Mesendoderm (in vitro differentiated cells): ENCODE results near the gene ORM2.

Source experiments
- DNase-seq: peaks from one replicate; pipeline ENCODE4 v3.0.0; 2013
- H2AK5ac ChIP-seq: 2 replicates; pipeline ENCODE4 v1.6.1; 2013; ENCODE audit warnings: low read length, inconsistent platforms
- H2BK120ac ChIP-seq: 2 replicates; pipeline ENCODE4 v1.6.1; 2013; ENCODE audit warnings: low read depth, mild to moderate bottlenecking, low read length, moderate library complexity, mixed read lengths
- H2BK15ac ChIP-seq: replicated peaks from 2 replicates; pipeline ENCODE4 v1.6.1; 2013; ENCODE audit warnings: low read depth, mild to moderate bottlenecking, moderate library complexity
- H2BK5ac ChIP-seq: 2 replicates; pipeline ENCODE4 v1.6.1; 2013; ENCODE audit warnings: low read length, inconsistent platforms
- H3K18ac ChIP-seq: 2 replicates; pipeline ENCODE4 v1.6.1; 2013; ENCODE audit warnings: mild to moderate bottlenecking, low read length, mixed read lengths
- H3K23ac ChIP-seq: one replicate; pipeline ENCODE4 v1.6.1; 2013; ENCODE audit warnings: low read length
- H3K27ac ChIP-seq: 2 replicates; pipeline ENCODE4 v1.5.1; 2013; ENCODE audit warnings: low read depth, mild to moderate bottlenecking, inconsistent platforms, low read length, moderate library complexity
- H3K27me3 ChIP-seq: 2 replicates; pipeline ENCODE4 v1.6.1; 2013; ENCODE audit warnings: low read length, control low read depth, mild to moderate bottlenecking, inconsistent platforms; ENCODE audit not compliant: insufficient read depth, poor library complexity
- H3K36me3 ChIP-seq: 2 replicates; pipeline ENCODE4 v1.6.1; 2013; ENCODE audit warnings: low read length, inconsistent platforms; ENCODE audit not compliant: control insufficient read depth, insufficient read depth
- H3K4ac ChIP-seq: one replicate; pipeline ENCODE4 v1.6.1; 2013; ENCODE audit warnings: low read depth, mild to moderate bottlenecking, low read length, moderate library complexity
- H3K4me1 ChIP-seq: 2 replicates; pipeline ENCODE4 v1.6.1; 2013; ENCODE audit warnings: low read depth, low read length, inconsistent platforms; ENCODE audit not compliant: control insufficient read depth
- H3K4me2 ChIP-seq: 2 replicates; pipeline ENCODE4 v1.6.1; 2013; ENCODE audit warnings: low read length
- H3K4me3 ChIP-seq: 2 replicates; pipeline ENCODE4 v1.5.1; 2013; ENCODE audit warnings: mild to moderate bottlenecking, low read length
- H3K56ac ChIP-seq: one replicate; pipeline ENCODE4 v1.6.1; 2013; ENCODE audit warnings: low read length
- H3K79me1 ChIP-seq: 2 replicates; pipeline ENCODE4 v1.6.1; 2013; ENCODE audit warnings: low read length, inconsistent platforms
- H3K79me2 ChIP-seq: 2 replicates; pipeline ENCODE4 v1.6.1; 2013; ENCODE audit warnings: mild to moderate bottlenecking, low read length; ENCODE audit not compliant: control insufficient read depth, insufficient read depth
- H3K9ac ChIP-seq: 2 replicates; pipeline ENCODE4 v1.6.1; 2013; ENCODE audit warnings: low read length, inconsistent platforms
- H4K5ac ChIP-seq: one replicate; pipeline ENCODE4 v1.6.1; 2013; ENCODE audit warnings: low read length
- H4K8ac ChIP-seq: one replicate; pipeline ENCODE4 v1.6.1; 2013; ENCODE audit warnings: low read depth, mild to moderate bottlenecking, control low read depth, low read length, moderate library complexity
- WGBS: extraction: QIAGEN DNeasy Blood & Tissue Kit; methylation state at CpG from one replicate; pipeline ENCODE4 v1.1.7; 2013; ENCODE audit warnings: low lambda C conversion rate, missing lambda C conversion rate; ENCODE audit not compliant: insufficient coverage; ENCODE audit errors: extremely low coverage; 5-methylcytosine and 5-hydroxymethylcytosine counted together

Gene ORM2

DNA sequence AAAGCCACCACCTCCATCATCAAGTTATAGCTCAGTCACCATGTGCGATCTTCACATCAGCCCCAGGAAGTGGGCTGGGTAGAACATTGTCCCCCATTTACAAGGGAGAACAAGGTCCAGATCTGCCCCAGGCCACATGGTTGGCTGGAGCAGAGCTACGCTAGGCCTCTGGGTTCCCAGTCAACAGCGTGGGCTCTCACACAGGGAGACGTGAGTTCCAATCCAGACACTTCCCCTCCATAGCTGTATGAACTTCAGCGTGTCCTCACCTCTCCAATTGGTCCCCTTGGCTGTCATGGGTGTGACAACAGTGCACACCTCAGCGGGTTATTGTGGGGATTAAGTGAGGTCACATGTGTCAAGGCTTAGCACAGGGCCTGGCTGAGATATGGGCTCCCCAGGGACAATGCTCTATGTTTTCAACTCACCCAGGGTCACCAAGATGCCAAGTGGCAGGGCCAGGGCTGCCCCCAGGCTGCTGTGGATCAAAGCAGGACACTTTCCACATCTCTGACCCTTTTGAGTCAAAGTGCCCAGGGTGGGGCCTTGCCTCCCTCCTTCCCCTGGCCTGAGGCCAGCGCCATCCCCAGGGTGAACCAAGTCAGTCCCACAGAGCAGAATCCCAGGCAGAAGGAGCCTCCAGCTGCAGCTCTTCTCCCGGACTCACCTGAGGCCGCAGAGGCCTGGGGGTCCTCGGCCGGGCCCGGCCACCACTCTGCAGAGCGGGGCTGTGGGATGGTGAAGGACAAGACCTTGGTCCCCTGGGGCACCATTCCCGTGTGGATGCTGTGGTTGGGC lies 38.3 kb downstream of the ORM2 start:
- Histone ChIP-seq H3K9ac (no peak overlapping the region), H2BK15ac (no peak overlapping the region), H3K4me2 (no peak overlapping the region), H3K79me2 (no peaks in the 10 kb centered on the region), H2BK5ac (no peak overlapping the region), H3K27ac (no peak overlapping the region), H3K27me3 (no peaks in the 10 kb centered on the region), H3K4ac (no peak overlapping the region), H3K56ac (no peak overlapping the region), H3K4me3 (no peak overlapping the region), H4K8ac (no peak overlapping the region), H3K18ac (no peak overlapping the region), H2BK120ac (no peak overlapping the region), H3K79me1 (no peaks in the 10 kb centered on the region), H4K5ac (no peak overlapping the region), H3K36me3 (no peaks in the 10 kb centered on the region), H2AK5ac (no peak overlapping the region), H3K4me1 (peaks cover 23% of the 10 kb centered on the region), H3K23ac (no peak overlapping the region)
- no CpG with 5 or more reads among the region's 14 CpGs for WGBS
- DNase-seq, result no peak

DNA sequence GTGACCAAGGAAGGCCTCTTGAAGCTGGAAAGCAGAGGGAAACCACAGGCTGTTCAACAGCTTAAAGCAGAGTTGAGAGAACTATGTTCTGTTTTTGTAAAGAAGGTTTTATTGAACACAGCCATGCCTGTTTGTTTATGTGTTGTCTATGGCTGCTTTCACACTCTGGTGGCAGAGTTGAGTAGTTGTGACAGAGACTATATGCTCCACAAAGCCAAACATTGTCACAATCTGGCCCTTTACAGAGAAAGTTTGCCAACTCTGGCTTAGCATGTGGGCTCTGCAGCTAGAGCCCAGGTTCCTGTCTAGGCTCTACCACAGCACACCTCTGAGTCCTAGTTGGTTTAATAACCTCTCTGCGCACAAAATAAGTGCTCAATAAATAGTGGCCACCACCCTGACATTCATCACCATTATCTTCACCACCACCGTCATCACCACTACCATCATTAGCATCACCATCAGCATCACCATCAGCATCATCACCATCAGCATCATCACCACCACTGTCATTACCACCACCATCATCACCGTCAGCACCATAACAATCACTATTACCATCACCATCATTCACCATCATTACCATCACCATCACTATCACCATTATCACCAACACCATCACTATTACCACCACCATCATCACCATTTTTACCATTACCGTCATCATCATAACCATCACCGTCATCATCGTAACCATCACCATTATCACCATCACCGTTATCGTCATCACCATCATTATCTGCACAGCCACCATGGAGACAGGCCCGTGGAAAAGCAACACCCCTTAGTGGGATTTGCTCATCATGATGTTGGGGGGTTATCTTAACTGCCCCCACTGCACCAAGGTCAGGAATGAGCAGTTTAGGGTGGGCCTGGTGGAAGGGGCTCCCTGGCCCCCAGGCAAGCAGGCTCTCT lies 39.8 kb downstream of the ORM2 start:
- H2BK5ac ChIP-seq, result peak overlapping the region; percentile 26
- no peak overlapping the region for H2BK120ac ChIP-seq
- H3K79me2 ChIP-seq, result no peaks in the 10 kb centered on the region
- peak overlapping the region; percentile 14 for H4K5ac ChIP-seq
- H3K56ac ChIP-seq, result peak overlapping the region; percentile 76
- no peak overlapping the region for H4K8ac ChIP-seq
- peak overlapping the region; percentile 46 for H3K27ac ChIP-seq
- no peak overlapping the region for H2AK5ac ChIP-seq
- no peak overlapping the region for H3K4ac ChIP-seq
- H3K36me3 ChIP-seq, result no peaks in the 10 kb centered on the region
- H3K79me1 ChIP-seq, result no peaks in the 10 kb centered on the region
- H3K4me1 ChIP-seq, result peaks cover 23% of the 10 kb centered on the region
- no peak overlapping the region for H2BK15ac ChIP-seq
- H3K4me2 ChIP-seq, result no peak overlapping the region
- no peak overlapping the region for H3K4me3 ChIP-seq
- WGBS, result 100% methylated on average over 5 of the region's 9 CpGs
- H3K18ac ChIP-seq, result peak overlapping the region; percentile 31
- DNase-seq, result no peak
- no peaks in the 10 kb centered on the region for H3K27me3 ChIP-seq
- H3K9ac ChIP-seq, result no peak overlapping the region
- H3K23ac ChIP-seq, result no peak overlapping the region

DNA sequence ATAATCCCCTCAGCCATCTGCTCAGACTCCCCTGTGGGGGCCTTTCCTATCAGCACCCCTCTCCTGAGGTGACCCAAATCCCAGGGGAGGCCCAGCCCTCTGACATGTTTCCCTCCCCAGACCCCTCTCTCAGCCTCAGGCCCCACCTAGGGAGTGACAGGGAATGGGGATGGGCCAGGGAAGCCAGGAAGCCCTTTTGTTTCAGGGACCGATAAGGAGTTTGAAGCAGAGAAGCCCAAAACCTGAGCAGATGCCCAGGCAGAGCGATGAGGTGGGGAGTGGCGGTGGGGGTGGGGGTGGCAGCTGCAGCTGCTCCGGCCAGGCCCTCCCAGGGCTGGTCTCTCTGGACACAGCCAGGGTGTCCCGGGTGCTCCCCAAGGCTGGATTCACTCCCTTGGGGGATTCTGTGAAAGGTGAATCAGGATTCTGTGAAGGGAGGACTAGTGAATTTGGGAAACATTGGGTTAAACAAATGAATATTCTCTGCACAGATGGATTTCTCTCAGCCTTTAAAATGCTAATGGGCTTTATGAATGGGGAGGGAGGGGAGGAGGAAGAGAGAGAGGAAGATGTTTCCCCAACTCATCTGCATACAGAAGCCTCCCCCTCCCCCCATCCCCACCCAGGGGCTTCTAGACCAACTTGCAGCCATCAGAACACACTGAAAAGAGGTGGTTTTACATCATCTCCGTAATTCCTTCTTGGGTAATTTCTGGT lies 40.7 kb downstream of the ORM2 start:
- H2BK15ac ChIP-seq, result no peak overlapping the region
- H3K23ac ChIP-seq, result no peak overlapping the region
- peak; percentile 55 for DNase-seq
- peak overlapping the region; percentile 93 for H2BK5ac ChIP-seq
- no peaks in the 10 kb centered on the region for H3K27me3 ChIP-seq
- no peak overlapping the region for H3K4me3 ChIP-seq
- peak overlapping the region; percentile 5 for H3K4ac ChIP-seq
- no peak overlapping the region for H2BK120ac ChIP-seq
- peaks cover 23% of the 10 kb centered on the region for H3K4me1 ChIP-seq
- peak overlapping the region; percentile 89 for H3K56ac ChIP-seq
- H2AK5ac ChIP-seq, result peak overlapping the region; percentile 92
- peak overlapping the region; percentile 80 for H3K27ac ChIP-seq
- peak overlapping the region; percentile 12 for H3K4me2 ChIP-seq
- H3K18ac ChIP-seq, result peak overlapping the region; percentile 55
- no peaks in the 10 kb centered on the region for H3K79me1 ChIP-seq
- peak overlapping the region; percentile 41 for H3K9ac ChIP-seq
- no peak overlapping the region for H4K8ac ChIP-seq
- WGBS, result no CpG with 5 or more reads among the region's 6 CpGs
- H3K36me3 ChIP-seq, result no peaks in the 10 kb centered on the region
- no peaks in the 10 kb centered on the region for H3K79me2 ChIP-seq
- peak overlapping the region; percentile 14 for H4K5ac ChIP-seq

DNA sequence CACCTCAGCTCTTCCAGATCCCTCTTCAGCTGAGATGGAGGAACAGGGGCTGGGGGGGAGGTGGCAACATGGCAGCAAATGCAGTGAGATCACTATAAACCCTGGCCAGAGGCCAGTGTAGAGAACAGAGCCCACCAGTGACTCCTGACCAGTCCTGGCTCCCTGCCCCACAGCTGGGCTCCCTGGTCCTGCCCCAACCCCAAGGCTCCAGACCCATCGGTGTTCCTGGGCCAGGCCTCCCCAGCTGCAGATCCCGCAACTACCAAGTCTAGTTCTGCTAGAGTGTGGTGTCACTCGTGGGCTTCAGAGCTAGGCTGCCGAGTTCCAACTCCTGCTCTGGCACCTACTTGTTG lies 41.3 kb downstream of the ORM2 start:
- Histone ChIP-seq H3K4ac (peak overlapping the region; percentile 5), H4K8ac (no peak overlapping the region), H3K56ac (peak overlapping the region; percentile 89), H2BK5ac (peak overlapping the region; percentile 93), H2AK5ac (peak overlapping the region; percentile 92), H3K27me3 (no peaks in the 10 kb centered on the region), H2BK120ac (no peak overlapping the region), H3K18ac (peak overlapping the region; percentile 55), H3K27ac (peak overlapping the region; percentile 80), H3K4me1 (peaks cover 23% of the 10 kb centered on the region), H2BK15ac (no peak overlapping the region), H3K36me3 (no peaks in the 10 kb centered on the region), H4K5ac (no peak overlapping the region), H3K79me1 (no peaks in the 10 kb centered on the region), H3K79me2 (no peaks in the 10 kb centered on the region), H3K4me3 (no peak overlapping the region), H3K4me2 (peak overlapping the region; percentile 12), H3K9ac (peak overlapping the region; percentile 41), H3K23ac (peak overlapping the region; percentile 20)
- no peak for DNase-seq
- no CpG with 5 or more reads among the region's 4 CpGs for WGBS

DNA sequence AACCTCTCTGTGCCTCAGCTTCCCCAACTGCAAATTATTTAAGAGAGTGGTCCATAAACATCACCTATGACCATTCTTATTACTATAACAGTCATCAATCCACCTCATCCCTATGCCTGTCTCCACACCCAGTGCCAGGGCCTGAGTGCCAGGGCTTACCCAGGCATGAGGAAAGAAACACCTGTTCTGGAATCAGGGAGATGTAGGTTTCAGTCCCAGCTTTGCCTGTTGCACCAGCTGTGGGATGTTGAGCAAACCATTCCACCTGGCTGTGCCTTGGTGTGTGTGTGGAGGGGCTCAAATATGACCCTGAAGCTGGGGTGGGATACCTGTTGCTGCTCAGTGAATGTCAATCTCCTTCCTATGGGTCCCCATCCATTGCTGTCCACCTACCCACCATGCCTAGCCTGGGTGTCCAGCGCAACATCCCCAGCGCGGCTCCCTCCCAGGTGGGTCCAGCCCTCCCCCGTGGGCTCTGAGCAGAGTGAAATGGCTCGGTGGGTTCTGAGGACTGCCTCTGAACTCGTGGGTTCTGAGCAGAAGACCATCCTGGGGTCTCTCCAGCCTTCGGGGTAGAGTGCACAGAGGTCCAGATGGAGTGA lies 41.8 kb downstream of the ORM2 start:
- no peak overlapping the region for H2BK120ac ChIP-seq
- H2AK5ac ChIP-seq, result peak overlapping the region; percentile 34
- H3K9ac ChIP-seq, result no peak overlapping the region
- H3K4me3 ChIP-seq, result no peak overlapping the region
- peak overlapping the region; percentile 80 for H3K27ac ChIP-seq
- no peak overlapping the region for H4K5ac ChIP-seq
- no peak overlapping the region for H4K8ac ChIP-seq
- peak overlapping the region; percentile 89 for H3K56ac ChIP-seq
- no peaks in the 10 kb centered on the region for H3K27me3 ChIP-seq
- H3K18ac ChIP-seq, result peak overlapping the region; percentile 55
- H3K79me1 ChIP-seq, result no peaks in the 10 kb centered on the region
- H3K4me1 ChIP-seq, result peaks cover 23% of the 10 kb centered on the region
- peak overlapping the region; percentile 56 for H2BK5ac ChIP-seq
- no CpG with 5 or more reads among the region's 7 CpGs for WGBS
- no peak for DNase-seq
- peak overlapping the region; percentile 20 for H3K23ac ChIP-seq
- no peaks in the 10 kb centered on the region for H3K79me2 ChIP-seq
- no peak overlapping the region for H3K4me2 ChIP-seq
- peak overlapping the region; percentile 28 for H3K4ac ChIP-seq
- no peak overlapping the region for H2BK15ac ChIP-seq
- H3K36me3 ChIP-seq, result no peaks in the 10 kb centered on the region
